NCI-H82 (cell line): ENCODE measurements around the gene SNAP25.

Experiments used
- DNase-seq: peaks from one replicate; lab custom pipeline; 2025; lab: John Stamatoyannopoulos, UW

SNAP25 gene

DNA sequence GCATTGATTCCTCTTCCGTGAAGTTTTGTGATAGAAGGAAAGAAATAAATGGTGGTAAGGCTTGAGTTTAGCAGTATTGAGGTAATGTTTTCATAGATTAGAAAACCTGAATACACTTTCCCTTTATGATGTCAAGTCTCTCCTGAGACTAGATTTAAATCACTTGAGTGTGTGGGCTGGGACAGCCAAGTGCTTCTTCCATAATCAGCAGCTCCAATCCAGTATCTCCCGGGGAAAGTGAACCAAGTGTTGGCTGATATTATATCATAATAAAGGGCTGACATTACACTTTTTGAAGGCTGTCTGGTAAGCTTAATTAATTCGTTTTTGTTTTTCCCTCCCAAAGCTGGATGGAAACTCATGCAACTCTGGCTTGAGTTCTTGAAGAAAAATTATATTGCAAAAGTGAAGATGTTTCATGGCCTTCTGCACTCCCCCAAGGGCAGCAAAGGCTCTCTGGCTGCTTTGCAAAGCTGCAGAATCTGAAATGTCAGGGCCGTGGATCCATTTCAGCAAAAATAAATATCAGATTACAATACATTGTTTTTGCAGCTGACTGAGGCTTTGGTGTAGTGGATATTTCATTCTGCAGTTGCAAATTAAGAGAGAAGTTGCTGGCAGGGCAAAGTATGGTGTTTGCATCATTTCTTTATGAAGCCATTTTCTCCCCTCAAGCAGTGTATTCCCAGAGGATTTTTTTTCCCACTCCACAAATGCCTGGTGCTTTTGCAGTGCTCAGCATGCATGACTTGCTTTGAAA lies 114.2 kb downstream of the SNAP25 start:
- no peak for DNase-seq

DNA sequence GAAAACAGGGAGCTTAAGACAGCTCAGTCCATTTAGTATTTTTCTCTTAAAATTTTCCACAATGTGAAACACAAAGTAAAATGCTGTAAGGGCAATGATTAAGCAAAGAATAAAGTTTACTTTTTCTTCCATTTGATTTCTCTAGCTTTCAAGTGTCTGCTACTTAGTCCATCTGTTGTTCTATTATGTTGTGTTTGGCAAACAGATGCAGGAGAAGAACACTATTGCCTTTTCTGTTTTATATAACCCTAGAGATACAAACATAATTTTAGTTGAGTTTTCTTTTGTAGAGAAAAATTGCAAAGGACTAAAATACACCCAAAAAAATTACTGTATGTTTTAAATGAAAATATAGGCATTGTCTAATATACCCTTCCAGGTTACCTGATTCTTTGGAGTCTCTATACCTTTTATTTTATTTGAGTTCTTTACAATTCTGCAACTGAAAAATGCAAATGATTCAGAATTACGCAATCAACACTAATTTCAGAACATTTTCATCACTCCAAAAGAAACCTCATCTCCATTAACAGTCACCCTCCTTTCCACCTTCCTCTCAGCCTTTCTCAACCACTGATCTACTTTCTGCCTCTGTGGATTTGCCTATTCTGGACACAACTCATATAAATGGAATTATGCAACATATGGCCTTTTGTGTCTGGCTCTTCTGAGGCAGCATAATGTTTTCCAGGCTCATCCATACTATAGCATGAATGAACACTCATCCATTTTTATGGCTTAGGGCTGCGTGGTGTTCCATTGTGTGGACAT lies 118.5 kb downstream of the SNAP25 start:
- DNase-seq: peak; percentile 13

DNA sequence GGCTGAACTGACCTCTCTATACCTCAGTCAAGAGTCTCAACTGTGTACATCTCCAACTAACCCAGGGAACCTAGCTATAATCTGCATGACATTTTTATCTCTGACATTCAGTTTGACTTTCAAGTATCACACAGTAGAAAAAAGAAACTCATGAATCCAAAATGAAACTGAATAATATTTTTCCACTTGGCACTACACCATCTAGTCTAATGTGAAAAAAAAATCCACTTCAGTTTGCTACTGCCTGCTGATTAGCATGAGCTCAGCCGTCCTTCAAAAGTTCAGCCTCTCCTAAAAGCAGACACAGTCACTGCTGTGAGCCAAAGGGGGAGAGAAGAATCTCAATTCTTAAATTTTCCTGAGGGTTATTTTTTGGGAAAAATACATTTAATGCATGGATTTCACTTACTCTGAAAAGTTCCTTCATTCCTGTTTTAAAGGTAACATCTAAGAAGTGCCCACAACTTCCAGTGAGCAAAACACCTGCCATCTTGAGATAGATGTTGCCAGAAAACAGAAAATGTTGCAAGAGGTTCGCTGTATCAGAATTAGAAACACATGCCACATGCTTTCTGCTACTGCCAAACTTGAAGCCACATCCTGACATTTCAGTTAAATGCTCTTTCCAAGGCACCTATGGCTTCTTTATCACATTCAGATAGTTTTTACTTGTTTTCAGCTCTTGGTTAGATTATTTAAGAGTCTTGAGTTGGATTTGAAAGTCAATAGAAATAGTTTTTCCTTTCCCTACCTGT lies 120.0 kb downstream of the SNAP25 start:
- DNase-seq: no peak

DNA sequence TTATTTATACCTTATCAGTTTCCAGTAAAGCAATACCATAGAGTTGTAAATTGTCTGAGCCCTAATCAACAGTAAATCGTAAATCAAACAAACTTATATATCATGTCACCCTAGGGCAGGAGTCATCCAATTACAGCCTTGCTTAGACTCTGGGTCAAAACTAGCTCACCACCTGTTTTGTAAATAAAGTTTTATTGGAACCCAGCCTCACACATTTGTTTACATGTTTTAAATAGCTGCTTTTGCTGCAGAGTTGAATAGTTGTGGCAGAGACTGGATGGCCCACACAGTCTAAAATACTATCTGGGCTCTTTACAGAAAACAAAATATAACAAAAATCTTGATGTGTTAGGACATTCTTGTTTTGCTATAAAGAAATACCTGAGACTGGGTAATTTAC lies 121.0 kb downstream of the SNAP25 start:
- DNase-seq: no peak

DNA sequence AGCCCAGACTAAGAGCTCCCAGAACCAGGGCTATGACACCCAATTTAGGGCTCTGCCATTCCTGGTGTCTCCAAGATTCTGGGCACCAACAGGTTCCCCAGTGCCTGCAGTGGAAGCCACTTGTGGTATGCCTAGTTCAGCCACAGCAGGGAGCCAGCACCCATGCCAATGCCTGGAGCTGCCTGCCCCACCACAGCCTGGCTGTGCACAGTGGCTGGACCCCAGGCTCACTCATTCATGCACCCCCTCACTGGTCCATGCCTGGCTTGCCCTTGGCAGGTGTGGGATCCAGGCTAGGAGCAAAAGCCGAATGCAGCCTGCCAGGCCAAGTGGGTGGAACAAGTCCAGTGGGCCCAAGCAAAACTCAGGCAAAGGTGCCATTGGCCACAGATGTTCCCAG lies 123.5 kb downstream of the SNAP25 start:
- DNase-seq: no peak

DNA sequence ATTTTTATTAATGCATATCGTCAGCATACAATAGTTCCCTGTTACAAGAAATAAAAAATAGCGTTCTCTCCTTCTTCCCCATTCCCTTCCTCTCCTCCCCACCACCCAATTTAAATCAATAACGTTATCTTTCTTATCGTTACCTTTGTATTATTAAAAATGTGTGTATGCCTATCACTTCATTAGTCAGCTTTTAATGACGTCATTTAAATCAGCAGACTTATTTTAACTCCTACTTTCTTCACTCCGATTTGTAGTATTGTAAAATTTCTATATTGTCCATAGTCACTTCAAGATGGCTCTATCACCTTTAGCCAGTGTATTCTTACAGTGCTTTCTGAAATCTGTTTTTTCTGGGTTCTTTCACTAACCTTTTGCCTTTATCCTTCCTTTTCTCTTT lies 126.3 kb downstream of the SNAP25 start:
- DNase-seq: no peak

DNA sequence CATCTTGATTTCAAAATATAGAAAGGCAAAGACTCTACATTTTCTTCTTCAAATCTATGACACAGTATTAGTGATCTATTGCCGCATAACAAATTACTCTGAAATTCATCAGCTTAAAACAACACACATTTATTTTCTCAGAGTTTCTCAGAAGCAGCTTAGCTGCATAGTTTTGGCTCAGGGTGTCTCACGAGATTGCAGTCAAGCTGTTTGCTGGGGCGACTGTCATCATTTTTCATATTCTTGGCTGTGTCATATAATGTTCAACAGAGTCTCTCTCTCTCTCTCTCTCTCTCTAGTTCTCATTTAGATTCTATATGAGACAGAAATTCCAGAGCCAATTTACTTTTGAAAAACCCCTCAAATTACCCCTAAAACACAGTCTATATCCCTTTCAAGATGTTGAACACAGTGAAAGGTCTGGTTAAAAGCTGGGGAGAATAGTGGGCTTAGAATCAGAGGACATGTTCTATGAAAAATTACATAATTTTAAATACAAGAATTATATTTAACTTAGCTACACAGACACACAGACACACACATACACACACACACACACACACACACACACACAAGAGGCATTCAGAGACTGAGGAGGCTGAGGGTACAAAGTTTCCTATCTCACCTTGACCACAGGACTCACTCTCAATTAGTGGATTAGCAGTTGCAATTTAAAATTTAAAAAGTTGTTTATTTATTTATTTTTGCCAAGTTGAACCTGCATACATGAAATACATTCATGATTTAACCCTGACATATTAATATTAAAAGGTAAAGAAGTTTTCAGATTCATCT lies 128.7 kb downstream of the SNAP25 start:
- DNase-seq: no peak

DNA sequence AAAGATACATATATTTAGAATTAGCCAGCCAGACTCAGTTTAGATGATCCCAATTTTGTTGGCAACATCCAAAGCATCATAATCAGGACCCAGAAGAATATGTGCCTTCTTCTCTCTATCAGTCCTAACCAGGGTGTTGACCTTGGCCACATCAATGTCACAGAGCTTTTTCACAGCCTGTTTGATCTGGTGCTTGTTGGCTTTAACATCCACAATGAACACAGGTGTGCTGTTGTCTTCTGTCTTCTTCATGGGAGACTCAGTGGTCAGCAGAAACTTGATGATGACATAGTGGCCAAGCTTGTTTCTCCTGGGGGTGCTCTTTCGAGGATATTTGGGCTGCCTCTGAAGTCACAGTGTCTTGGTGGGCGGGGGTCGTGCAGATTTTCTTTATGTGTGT lies 130.5 kb downstream of the SNAP25 start:
- no peak for DNase-seq

DNA sequence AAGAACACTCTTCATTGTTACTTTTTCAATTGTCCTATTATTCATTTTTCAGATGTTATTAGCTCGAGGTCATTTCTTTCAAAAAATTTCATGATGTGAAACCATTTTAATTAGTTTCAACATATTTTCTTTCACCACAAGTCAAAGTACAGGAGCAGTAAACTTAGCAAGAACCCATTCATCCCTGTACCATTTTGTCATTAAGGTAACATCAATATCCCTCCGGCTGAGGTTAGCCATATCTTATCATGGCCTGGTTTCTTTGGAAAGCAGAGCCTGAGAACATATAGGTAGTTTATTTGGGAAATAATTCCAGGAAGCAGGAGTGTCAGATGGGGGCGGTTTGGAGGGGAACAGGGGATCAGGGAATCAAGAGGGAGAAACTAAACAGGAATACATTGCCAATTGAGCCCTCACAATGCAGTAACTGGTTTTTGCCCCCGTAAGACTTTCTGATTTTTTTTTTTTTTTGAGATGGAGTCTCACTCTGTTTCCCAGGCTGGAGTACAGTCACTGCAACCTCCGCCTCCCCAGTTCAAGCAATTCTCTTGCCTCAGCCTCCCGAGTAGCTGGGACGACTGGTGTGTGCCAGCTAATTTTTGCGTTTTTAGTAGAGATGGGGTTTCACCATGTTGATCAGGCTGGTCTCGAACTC lies 131.7 kb downstream of the SNAP25 start:
- DNase-seq: no peak

DNA sequence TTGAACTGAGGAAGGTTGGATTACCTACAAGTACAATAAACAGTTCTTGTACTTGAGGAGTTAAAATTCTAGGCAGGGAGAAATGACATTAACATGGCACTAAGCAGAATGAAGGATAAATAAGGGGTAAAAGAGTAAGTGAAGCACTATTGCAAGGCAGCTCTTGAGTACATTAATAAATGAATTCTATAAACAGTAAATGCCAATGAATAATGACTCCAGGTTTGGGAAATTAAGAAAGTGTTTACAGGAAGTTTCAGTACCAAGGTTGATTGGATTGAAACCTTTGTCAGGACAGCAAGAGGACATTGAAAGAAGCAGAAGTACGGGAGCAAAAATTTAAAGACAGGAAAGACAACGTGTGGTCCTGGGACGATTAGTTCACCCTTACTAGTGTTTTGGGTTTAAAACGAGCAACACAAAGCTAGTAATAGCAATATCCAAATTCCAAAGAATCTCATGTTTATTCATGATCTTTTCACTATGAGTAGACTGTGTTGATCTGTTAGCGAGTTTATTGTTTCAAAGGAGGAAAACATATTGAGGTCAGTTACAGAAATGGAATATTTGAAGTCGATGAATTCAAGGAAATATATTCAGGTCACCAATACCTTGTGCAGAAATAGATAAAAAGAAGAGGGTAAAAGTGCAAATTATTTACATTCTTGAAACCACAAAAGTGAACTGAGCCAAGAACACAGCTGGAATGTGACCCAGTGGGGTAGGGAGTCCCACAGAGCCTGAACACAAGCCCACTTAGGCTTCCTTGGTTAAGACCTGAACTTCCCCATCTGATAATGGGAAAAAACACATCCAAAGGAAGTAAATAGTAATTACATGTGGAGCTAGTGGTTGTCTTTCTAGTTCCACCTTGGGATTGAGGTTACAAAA lies 134.5 kb downstream of the SNAP25 start:
- DNase-seq: no peak

DNA sequence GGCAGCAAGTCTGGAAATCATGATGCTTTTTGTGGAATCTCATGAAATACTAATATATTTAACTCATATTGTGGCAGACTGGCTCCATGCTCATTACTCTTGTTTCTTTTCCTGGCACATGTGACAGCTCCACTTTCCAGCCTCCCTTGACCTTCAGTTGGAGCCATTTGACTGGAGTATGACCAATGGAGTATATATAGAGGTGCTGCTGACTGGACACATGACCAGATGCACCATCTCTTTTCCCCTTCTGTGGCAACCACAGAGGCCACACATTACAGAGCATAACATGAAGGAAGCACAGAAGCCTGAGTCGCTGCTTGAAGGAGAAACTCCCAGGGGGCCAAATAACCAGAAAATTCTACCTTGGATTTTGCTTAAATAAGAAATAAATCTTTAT lies 138.0 kb downstream of the SNAP25 start:
- DNase-seq: no peak
